ENCODE data around the gene ZNF274.

Gene ZNF274

GRCh38 chr19:58182577-58182988 is 278 bp upstream of the ZNF274 start:
- Histone ChIP-seq H3F3A (ENCODE audit: insufficient read depth, low read length) (peaks cover 3% of the 10 kb centered on the region; the same call in 1 of the 2 replicates), H3K36me3 (replicated peaks; ENCODE audit: insufficient read depth, low read length) (no peaks in the 10 kb centered on the region), H3K79me2 (ENCODE audit: low read length) (no peaks in the 10 kb centered on the region), H3K9me2 (replicated peaks; ENCODE audit: insufficient read depth, low read length) (no peaks in the 10 kb centered on the region), H3K9me3 (replicated peaks; ENCODE audit: insufficient read depth, low read length) (no peaks in the 10 kb centered on the region), H3K4me1 (ENCODE audit: low read length) (0 out of 2 replicates have a peak, but pooled peaks cover 4% of the 10 kb centered on the region), H2AFZ (ENCODE audit: low read length) (peak overlapping the region; percentile 93), H4K20me1 (ENCODE audit: insufficient read depth, low read length) (no peaks in the 10 kb centered on the region), H3K4me2 (ENCODE audit: low read depth, low read length) (peak overlapping the region; percentile 92), H3K27ac (ENCODE audit: low read length) (peak overlapping the region; percentile 97; the same call in 1 of the 2 replicates), H3K27me3 (replicated peaks; ENCODE audit: insufficient read depth, low read length) (no peaks in the 10 kb centered on the region), H3K4me3 (ENCODE audit: low read length) (peak overlapping the region; percentile 100), H3K9ac (ENCODE audit: low read length) (no peak overlapping the region)
- TF ChIP-seq, protein P1, sequence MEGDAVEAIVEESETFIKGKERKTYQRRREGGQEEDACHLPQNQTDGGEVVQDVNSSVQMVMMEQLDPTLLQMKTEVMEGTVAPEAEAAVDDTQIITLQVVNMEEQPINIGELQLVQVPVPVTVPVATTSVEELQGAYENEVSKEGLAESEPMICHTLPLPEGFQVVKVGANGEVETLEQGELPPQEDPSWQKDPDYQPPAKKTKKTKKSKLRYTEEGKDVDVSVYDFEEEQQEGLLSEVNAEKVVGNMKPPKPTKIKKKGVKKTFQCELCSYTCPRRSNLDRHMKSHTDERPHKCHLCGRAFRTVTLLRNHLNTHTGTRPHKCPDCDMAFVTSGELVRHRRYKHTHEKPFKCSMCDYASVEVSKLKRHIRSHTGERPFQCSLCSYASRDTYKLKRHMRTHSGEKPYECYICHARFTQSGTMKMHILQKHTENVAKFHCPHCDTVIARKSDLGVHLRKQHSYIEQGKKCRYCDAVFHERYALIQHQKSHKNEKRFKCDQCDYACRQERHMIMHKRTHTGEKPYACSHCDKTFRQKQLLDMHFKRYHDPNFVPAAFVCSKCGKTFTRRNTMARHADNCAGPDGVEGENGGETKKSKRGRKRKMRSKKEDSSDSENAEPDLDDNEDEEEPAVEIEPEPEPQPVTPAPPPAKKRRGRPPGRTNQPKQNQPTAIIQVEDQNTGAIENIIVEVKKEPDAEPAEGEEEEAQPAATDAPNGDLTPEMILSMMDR (IDR thresholded peaks at IDR 0.05; ENCODE audit: low read length) = no peak
- no peak for TF ChIP-seq EZH2 (optimal IDR thresholded peaks at IDR 0.05; ENCODE audit: low read depth, low read length)
- TF ChIP-seq EZH2phosphoT487 (IDR thresholded peaks at IDR 0.05; ENCODE audit: low read length) = no peak
- DNase-seq = no peak

DNA sequence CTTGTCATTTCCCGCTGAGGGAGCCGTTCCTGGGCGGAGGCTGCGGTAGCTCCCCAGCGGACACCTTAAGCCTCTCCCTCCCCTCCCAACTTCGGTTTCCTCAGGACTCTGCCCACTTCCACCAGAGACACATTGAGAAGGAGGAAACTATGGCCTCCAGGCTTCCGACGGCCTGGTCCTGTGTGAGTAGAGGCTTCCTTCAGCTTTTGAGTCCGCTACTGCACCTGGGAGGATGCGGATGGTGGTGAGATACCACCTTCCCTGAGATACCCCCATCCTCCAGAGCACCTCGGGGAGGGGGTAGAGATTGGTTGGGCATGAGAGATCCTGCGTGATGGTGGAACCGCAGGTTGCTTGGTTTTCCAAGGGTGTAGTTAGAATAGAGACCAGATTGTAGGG is 955 bp downstream of the ZNF274 start:
- peak overlapping the region; percentile 85; the same call in 1 of the 2 replicates for H3K9ac ChIP-seq (ENCODE audit: low read length)
- H3K27me3 ChIP-seq (replicated peaks; ENCODE audit: insufficient read depth, low read length) = no peaks in the 10 kb centered on the region
- H3K79me2 ChIP-seq (ENCODE audit: low read length) = no peaks in the 10 kb centered on the region
- H3K4me1 ChIP-seq (ENCODE audit: low read length) = 0 out of 2 replicates have a peak, but pooled peaks cover 4% of the 10 kb centered on the region
- H3K9me3 ChIP-seq (replicated peaks; ENCODE audit: insufficient read depth, low read length) = no peaks in the 10 kb centered on the region
- H3K4me2 ChIP-seq (ENCODE audit: low read depth, low read length) = peak overlapping the region; percentile 92; the same call in 1 of the 2 replicates
- no peak for DNase-seq
- TF ChIP-seq, protein P1 (IDR thresholded peaks at IDR 0.05; ENCODE audit: low read length) = no peak
- no peak for TF ChIP-seq EZH2phosphoT487 (IDR thresholded peaks at IDR 0.05; ENCODE audit: low read length)
- TF ChIP-seq EZH2 (optimal IDR thresholded peaks at IDR 0.05; ENCODE audit: low read depth, low read length) = no peak
- no peak overlapping the region for H3K27ac ChIP-seq (ENCODE audit: low read length)
- H4K20me1 ChIP-seq (ENCODE audit: insufficient read depth, low read length) = no peaks in the 10 kb centered on the region
- H3F3A ChIP-seq (ENCODE audit: insufficient read depth, low read length) = peaks cover 3% of the 10 kb centered on the region; the same call in 1 of the 2 replicates
- peak overlapping the region; percentile 93 for H2AFZ ChIP-seq (ENCODE audit: low read length)
- H3K36me3 ChIP-seq (replicated peaks; ENCODE audit: insufficient read depth, low read length) = no peaks in the 10 kb centered on the region
- no peaks in the 10 kb centered on the region for H3K9me2 ChIP-seq (replicated peaks; ENCODE audit: insufficient read depth, low read length)
- H3K4me3 ChIP-seq (ENCODE audit: low read length) = peak overlapping the region; percentile 100

- DNase-seq = no peak
- Histone ChIP-seq H2AFZ (ENCODE audit: low read length) (no peak overlapping the region), H3K9ac (ENCODE audit: low read length) (no peak overlapping the region), H4K20me1 (ENCODE audit: insufficient read depth, low read length) (no peaks in the 10 kb centered on the region), H3K4me2 (ENCODE audit: low read depth, low read length) (no peak overlapping the region), H3F3A (ENCODE audit: insufficient read depth, low read length) (no peaks in the 10 kb centered on the region), H3K4me3 (ENCODE audit: low read length) (no peak overlapping the region), H3K27me3 (replicated peaks; ENCODE audit: insufficient read depth, low read length) (no peaks in the 10 kb centered on the region), H3K9me3 (replicated peaks; ENCODE audit: insufficient read depth, low read length) (no peaks in the 10 kb centered on the region), H3K36me3 (replicated peaks; ENCODE audit: insufficient read depth, low read length) (no peaks in the 10 kb centered on the region), H3K27ac (ENCODE audit: low read length) (no peak overlapping the region), H3K4me1 (ENCODE audit: low read length) (no peaks in the 10 kb centered on the region), H3K79me2 (ENCODE audit: low read length) (no peaks in the 10 kb centered on the region), H3K9me2 (replicated peaks; ENCODE audit: insufficient read depth, low read length) (no peaks in the 10 kb centered on the region)
- no peak for TF ChIP-seq EZH2 (optimal IDR thresholded peaks at IDR 0.05; ENCODE audit: low read depth, low read length)
- TF ChIP-seq EZH2phosphoT487 (IDR thresholded peaks at IDR 0.05; ENCODE audit: low read length) = no peak
- TF ChIP-seq, protein P1 (IDR thresholded peaks at IDR 0.05; ENCODE audit: low read length) = no peak
These were observed 14.2 kb downstream of the ZNF274 start for GRCh38 chr19:58196901-58197616.

Data from MM.1S (cell line).